Endothelial cell of umbilical vein (primary cell): Measurements from ENCODE around the gene GMPR2.

ENCODE experiments used
- CTCF ChIP-seq, 2 donors: IDR thresholded peaks; 1 replicate in 1 of 2; 2 replicates in 1 of 2; pipeline ENCODE4 v1.5.1; 2011; ENCODE audit warnings: low read length in 2 of 2, mild to moderate bottlenecking in 2 of 2, moderate library complexity in 2 of 2, control low read depth in 1 of 2, inconsistent platforms in 1 of 2, low read depth in 1 of 2; ENCODE audit not compliant: insufficient read depth in 1 of 2; ENCODE audit errors: extremely low read depth in 1 of 2
- EZH2 ChIP-seq: IDR thresholded peaks from 2 replicates; pipeline ENCODE4 v1.6.1; 2012; ENCODE audit warnings: borderline replicate concordance, low read depth, mild to moderate bottlenecking, moderate library complexity, low read length, inconsistent platforms; ENCODE audit not compliant: severe bottlenecking
- MAX ChIP-seq: IDR thresholded peaks from 2 replicates; pipeline ENCODE4 v1.6.1; 2011; ENCODE audit not compliant: insufficient read depth, insufficient read length
- POLR2A ChIP-seq: IDR thresholded peaks from 2 replicates; pipeline ENCODE4 v1.6.1; 2012; ENCODE audit warnings: low read depth, mild to moderate bottlenecking, control low read depth, low read length

- peak; percentile 94 for TF ChIP-seq POLR2A
- TF ChIP-seq MAX = peak; percentile 99
- TF ChIP-seq CTCF (IDR thresholded peaks at IDR 0.05; ENCODE audit: extremely low read depth in 1 of 2, insufficient read depth in 1 of 2, low read depth in 1 of 2, low read length in 2 of 2) = no peak
- no peak for TF ChIP-seq EZH2
Measured at GRCh38 chr14:24188251-24189058, 44.3 kb upstream of the GMPR2 start, which contains the start of gene IPO4.
